Astrocyte of the cerebellum (primary cell): ENCODE results near the gene KCNF1.

Source experiments
- DNase-seq: peaks from one replicate; pipeline ENCODE4 v3.0.0-alpha.2; 2011; ENCODE audit warnings: low read depth
- H3K4me3 ChIP-seq: 2 replicates; pipeline ENCODE4 v1.5.1; 2011; ENCODE audit warnings: mild to moderate bottlenecking, low read depth, low read length, moderate library complexity
- in situ Hi-C: cut with HindIII; loops from 2 replicates; pipeline ENCODE4 v1.10.0; 2017; ENCODE audit warnings: low sequenced_read_pairs
- TF ChIP-seq, protein P1 (sequence below): IDR thresholded peaks from 2 replicates; pipeline ENCODE4 v1.5.1; 2012; ENCODE audit warnings: low read length, low read depth, moderate library complexity, mild to moderate bottlenecking; ENCODE audit errors: missing control alignments

KCNF1 gene

DNA sequence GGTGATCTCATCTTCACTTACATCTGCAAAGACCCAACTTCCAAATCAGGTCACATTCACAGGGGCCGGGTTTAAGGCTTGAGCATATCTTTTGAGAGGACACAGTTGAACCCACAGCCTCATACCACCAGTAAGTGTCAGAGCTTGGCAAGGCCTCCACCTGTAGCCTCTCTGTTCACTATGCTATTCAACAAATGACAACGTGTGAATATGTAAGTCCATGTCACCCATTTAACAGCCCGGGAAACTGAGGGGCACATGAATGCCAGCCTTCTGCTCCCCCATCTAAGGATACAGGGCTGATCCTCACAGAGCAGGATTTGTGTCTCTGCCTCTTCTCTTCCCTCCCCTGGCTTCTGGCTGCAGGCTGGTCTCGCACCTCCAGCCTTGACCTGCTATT is 3.5 kb upstream of the KCNF1 start:
- in situ Hi-C loops = no loop called here
- no peak for DNase-seq
- TF ChIP-seq, protein P1, sequence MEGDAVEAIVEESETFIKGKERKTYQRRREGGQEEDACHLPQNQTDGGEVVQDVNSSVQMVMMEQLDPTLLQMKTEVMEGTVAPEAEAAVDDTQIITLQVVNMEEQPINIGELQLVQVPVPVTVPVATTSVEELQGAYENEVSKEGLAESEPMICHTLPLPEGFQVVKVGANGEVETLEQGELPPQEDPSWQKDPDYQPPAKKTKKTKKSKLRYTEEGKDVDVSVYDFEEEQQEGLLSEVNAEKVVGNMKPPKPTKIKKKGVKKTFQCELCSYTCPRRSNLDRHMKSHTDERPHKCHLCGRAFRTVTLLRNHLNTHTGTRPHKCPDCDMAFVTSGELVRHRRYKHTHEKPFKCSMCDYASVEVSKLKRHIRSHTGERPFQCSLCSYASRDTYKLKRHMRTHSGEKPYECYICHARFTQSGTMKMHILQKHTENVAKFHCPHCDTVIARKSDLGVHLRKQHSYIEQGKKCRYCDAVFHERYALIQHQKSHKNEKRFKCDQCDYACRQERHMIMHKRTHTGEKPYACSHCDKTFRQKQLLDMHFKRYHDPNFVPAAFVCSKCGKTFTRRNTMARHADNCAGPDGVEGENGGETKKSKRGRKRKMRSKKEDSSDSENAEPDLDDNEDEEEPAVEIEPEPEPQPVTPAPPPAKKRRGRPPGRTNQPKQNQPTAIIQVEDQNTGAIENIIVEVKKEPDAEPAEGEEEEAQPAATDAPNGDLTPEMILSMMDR = no peak
- no peak overlapping the region for H3K4me3 ChIP-seq

GRCh38 chr2:10909050-10909995 is 2.4 kb upstream of the KCNF1 start:
- DNase-seq = no peak
- in situ Hi-C loops = no loop called here
- TF ChIP-seq, protein P1 = peak; percentile 53

GRCh38 chr2:10909996-10910341 is 1.8 kb upstream of the KCNF1 start:
- H3K4me3 ChIP-seq = no peak overlapping the region
- DNase-seq = no peak
- in situ Hi-C loops = no loop called here
- TF ChIP-seq, protein P1 = no peak

More at GRCh38 chr2:10909050-10909995, 2.4 kb upstream of the KCNF1 start:
- no peak overlapping the region for H3K4me3 ChIP-seq

DNA sequence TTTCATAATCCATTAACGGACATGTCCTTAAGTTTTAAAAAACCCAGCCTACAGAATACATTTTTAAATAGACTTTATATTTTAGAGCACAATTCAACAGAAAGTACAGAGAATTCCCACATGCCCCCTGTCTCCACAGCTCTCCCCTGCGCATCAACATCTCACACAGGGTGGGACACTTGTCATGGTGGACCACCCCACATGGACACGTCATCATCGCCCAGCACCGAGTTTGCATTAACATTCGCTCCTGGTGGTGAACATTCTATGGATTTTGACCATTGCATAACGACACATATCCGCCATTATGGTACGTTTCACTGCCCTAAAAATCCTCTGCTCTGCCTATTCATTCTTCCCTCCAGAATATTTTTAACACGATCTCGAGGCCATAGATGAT is 1.1 kb upstream of the KCNF1 start:
- TF ChIP-seq, protein P1 = no peak
- in situ Hi-C loops = no loop called here
- no peak for DNase-seq

DNA sequence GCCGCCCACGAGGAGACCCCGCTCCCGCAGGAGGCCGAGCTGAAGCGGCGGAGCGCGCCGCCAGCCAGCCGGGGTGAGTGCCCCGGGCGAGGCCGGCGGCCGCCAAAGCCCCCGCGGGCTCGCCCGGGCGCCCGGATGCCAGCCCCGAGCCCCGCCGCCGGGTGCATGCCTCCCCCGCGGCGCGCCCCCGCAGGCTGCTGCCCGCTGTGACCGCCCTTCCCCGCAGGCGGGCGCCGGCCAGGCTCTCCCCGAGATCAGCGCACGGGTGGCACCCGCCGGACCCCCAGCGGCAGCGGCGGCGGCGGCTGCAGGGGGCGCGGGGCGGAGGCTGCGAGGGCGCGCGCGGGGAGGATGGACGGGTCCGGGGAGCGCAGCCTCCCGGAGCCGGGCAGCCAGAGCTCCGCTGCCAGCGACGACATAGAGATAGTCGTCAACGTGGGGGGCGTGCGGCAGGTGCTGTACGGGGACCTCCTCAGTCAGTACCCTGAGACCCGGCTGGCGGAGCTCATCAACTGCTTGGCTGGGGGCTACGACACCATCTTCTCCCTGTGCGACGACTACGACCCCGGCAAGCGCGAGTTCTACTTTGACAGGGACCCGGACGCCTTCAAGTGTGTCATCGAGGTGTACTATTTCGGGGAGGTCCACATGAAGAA is 470 bp downstream of the KCNF1 start:
- TF ChIP-seq, protein P1 = no peak
- in situ Hi-C loops = no loop called here
- H3K4me3 ChIP-seq = peak overlapping the region; percentile 32
- no peak for DNase-seq

More for the DNA sequence above, 1.1 kb upstream of the KCNF1 start:
- no peak overlapping the region for H3K4me3 ChIP-seq

DNA sequence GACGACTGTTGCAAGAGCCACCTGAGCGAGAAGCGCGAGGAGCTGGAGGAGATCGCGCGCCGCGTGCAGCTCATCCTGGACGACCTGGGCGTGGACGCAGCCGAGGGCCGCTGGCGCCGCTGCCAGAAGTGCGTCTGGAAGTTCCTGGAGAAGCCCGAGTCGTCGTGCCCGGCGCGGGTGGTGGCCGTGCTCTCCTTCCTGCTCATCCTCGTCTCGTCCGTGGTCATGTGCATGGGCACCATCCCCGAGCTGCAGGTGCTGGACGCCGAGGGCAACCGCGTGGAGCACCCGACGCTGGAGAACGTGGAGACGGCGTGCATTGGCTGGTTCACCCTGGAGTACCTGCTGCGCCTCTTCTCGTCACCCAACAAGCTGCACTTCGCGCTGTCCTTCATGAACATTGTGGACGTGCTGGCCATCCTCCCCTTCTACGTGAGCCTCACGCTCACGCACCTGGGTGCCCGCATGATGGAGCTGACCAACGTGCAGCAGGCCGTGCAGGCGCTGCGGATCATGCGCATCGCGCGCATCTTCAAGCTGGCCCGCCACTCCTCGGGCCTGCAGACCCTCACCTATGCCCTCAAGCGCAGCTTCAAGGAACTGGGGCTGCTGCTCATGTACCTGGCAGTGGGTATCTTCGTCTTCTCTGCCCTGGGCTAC is 1.2 kb downstream of the KCNF1 start:
- no peak for DNase-seq
- in situ Hi-C loops = no loop called here
- TF ChIP-seq, protein P1 = no peak
- H3K4me3 ChIP-seq = no peak overlapping the region
